Neural crest cell (in vitro differentiated cells): Measurements from ENCODE around the gene ANTKMT. TPM values are rescaled to one million over a fixed set of nuclear protein-coding genes. Genes with fewer than 3 reads are reported as not detected.

Source experiments
- DNase-seq: peaks from one replicate; pipeline ENCODE4 v3.0.0; 2021; ENCODE audit warnings: low read depth, mixed read lengths, low spot score
- H3K27ac Mint-ChIP-seq: one replicate; pipeline ENCODE4 v1.8.0; 2021; ENCODE audit warnings: mild to moderate bottlenecking, mixed read lengths; ENCODE audit not compliant: unreplicated experiment
- H3K27me3 Mint-ChIP-seq: 2 replicates; pipeline ENCODE4 v1.8.0; 2021; ENCODE audit warnings: low read depth, mild to moderate bottlenecking, mixed read lengths
- H3K36me3 Mint-ChIP-seq: 2 replicates; pipeline ENCODE4 v1.8.0; 2021; ENCODE audit warnings: low read depth, mild to moderate bottlenecking, mixed read lengths
- H3K4me1 Mint-ChIP-seq: 2 replicates; pipeline ENCODE4 v1.8.0; 2021; ENCODE audit warnings: mixed read lengths
- H3K4me3 Mint-ChIP-seq: one replicate; pipeline ENCODE4 v1.8.0; 2021; ENCODE audit warnings: mild to moderate bottlenecking, mixed read lengths
- H3K9me3 Mint-ChIP-seq: 2 replicates; pipeline ENCODE4 v1.8.0; 2021; ENCODE audit warnings: mixed read lengths
- total RNA-seq: library from RNA; stranded (reverse); gene quantifications from 2 replicates; pipeline ENCODE4 v1.2.1, GENCODE V29; 2021
- TF ChIP-seq, protein P1 (sequence below): fragments of 200-600 bp; sonication (generic); conservative IDR thresholded peaks from 2 replicates; pipeline ENCODE4 v1.5.0; 2021; ENCODE audit warnings: antibody characterized with exemption, mild to moderate bottlenecking

ANTKMT gene
- total RNA-seq, 1 donor from 2014 or later: 51.1 TPM

DNA sequence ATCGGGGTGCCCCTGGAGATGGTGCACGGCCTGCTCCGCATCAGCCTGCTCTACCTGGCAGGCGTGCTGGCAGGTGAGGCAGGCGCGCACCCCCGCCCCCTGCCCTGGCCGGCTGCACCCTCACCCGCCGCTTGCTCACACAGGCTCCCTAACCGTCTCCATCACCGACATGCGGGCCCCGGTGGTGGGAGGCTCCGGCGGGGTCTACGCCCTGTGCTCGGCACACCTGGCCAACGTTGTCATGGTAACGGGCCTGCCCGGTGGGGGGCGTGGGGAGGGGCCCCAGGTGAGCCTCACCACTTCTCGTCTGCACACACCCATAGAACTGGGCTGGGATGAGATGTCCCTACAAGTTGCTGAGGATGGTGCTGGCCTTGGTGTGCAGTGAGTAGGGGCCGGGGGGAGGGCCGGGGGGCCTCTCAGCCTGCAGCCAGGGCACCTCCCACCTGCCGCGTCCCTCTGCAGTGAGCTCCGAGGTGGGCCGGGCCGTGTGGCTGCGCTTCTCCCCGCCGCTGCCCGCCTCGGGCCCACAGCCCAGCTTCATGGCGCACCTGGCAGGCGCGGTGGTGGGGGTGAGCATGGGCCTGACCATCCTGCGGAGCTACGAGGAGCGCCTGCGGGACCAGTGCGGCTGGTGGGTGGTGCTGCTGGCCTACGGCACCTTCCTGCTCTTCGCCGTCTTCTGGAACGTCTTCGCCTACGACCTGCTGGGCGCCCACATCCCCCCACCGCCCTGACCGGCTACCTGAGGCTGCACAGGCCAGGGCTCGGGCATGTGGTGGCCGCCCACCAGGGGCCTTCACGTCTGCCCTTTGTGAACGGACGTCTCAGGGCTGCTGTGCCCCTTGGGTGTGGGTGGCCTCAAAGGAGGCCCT, 43.4 kb upstream of the ANTKMT start:
- no peak for DNase-seq
- H3K27ac Mint-ChIP-seq: no peak overlapping the region
- peaks cover 20% of the 10 kb centered on the region for H3K4me1 Mint-ChIP-seq
- H3K27me3 Mint-ChIP-seq: peaks cover 20% of the 10 kb centered on the region
- H3K36me3 Mint-ChIP-seq: peaks cover 2% of the 10 kb centered on the region
- no peak overlapping the region for H3K4me3 Mint-ChIP-seq
- H3K9me3 Mint-ChIP-seq: no peaks in the 10 kb centered on the region
- TF ChIP-seq, protein P1, sequence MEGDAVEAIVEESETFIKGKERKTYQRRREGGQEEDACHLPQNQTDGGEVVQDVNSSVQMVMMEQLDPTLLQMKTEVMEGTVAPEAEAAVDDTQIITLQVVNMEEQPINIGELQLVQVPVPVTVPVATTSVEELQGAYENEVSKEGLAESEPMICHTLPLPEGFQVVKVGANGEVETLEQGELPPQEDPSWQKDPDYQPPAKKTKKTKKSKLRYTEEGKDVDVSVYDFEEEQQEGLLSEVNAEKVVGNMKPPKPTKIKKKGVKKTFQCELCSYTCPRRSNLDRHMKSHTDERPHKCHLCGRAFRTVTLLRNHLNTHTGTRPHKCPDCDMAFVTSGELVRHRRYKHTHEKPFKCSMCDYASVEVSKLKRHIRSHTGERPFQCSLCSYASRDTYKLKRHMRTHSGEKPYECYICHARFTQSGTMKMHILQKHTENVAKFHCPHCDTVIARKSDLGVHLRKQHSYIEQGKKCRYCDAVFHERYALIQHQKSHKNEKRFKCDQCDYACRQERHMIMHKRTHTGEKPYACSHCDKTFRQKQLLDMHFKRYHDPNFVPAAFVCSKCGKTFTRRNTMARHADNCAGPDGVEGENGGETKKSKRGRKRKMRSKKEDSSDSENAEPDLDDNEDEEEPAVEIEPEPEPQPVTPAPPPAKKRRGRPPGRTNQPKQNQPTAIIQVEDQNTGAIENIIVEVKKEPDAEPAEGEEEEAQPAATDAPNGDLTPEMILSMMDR: no peak

DNA sequence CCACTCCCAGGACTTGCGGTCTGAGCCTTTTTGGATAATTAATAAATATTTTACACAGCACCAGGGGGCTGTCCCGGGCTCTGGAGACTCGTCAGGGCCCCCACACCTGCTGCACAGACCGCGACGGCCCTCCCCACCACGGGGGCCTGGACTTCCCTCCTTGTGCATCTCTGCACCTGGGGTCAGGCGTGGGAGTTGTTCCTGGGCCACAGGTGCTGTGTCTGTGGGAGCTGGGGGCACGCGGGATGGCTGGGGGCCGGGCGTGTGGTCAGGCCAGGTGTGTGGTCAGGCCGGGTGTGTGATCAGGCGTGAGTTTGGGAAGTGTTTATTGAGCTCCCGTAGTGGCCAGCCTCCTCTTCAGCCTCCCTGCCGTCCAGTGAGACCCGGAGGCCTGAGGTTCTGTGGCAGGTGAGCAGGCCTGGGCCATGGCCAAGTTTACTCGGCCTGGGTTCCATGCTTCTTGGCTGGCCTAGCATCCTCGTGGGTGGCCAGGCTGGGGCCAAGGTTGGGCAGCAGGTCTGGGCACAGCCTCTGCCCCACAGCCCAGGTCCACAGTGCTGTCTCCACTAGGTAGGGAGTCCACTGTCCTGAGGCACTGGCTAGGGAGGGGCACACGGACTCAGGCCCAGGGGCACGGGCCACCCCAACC, 42.6 kb upstream of the ANTKMT start:
- TF ChIP-seq, protein P1: no peak
- Mint-ChIP-seq H3K4me3 (peak overlapping the region; percentile 91), H3K27me3 (peaks cover 20% of the 10 kb centered on the region), H3K27ac (no peak overlapping the region), H3K36me3 (peaks cover 3% of the 10 kb centered on the region), H3K9me3 (no peaks in the 10 kb centered on the region), H3K4me1 (peaks cover 22% of the 10 kb centered on the region)
- DNase-seq: no peak

GRCh38 chr16:678858-679813, 41.8 kb upstream of the ANTKMT start:
- Mint-ChIP-seq H3K27me3 (peaks cover 20% of the 10 kb centered on the region), H3K4me1 (peaks cover 22% of the 10 kb centered on the region), H3K9me3 (no peaks in the 10 kb centered on the region), H3K4me3 (peak overlapping the region; percentile 91), H3K36me3 (peaks cover 3% of the 10 kb centered on the region), H3K27ac (no peak overlapping the region)
- TF ChIP-seq, protein P1: no peak
- peak; percentile 64 for DNase-seq

- Mint-ChIP-seq H3K4me1 (peaks cover 21% of the 10 kb centered on the region), H3K36me3 (peaks cover 3% of the 10 kb centered on the region), H3K27ac (peak within 1 kb of the TSS; percentile 91), H3K4me3 (peak within 1 kb of the TSS; percentile 91), H3K27me3 (peaks cover 16% of the 10 kb centered on the region), H3K9me3 (no peaks in the 10 kb centered on the region)
- peak; percentile 92 for DNase-seq
- TF ChIP-seq, protein P1: no peak
Observed at GRCh38 chr16:679814-680624, 40.9 kb upstream of the ANTKMT start, which contains the start of gene STUB1. Gene STUB1, plus strand, starts transcription at chr16:680410. Its CDS starts 116 bp downstream, at chr16:680526.
